ENCODE results near the gene KLK1. TPM values are rescaled to one million over a fixed set of nuclear protein-coding genes. Genes with fewer than 3 reads are reported as not detected.

KLK1 gene
- total and polyA plus RNA-seq, 2 donors (not counting 1 experiment from before 2014, with no cell fraction given), result not detected

- H3K27ac ChIP-seq (ENCODE audit: insufficient read depth, low read length), result no peak overlapping the region
- no peaks in the 10 kb centered on the region for H3K79me2 ChIP-seq (ENCODE audit: control insufficient read depth, insufficient read depth, low read length)
- no peaks in the 10 kb centered on the region for H3K4me1 ChIP-seq (ENCODE audit: control insufficient read depth, extremely low read depth, insufficient read depth, low read length)
- H3K9me3 ChIP-seq (ENCODE audit: control insufficient read depth, insufficient read depth, low read depth, low read length), result no peaks in the 10 kb centered on the region
- H4K20me1 ChIP-seq (ENCODE audit: control insufficient read depth, extremely low read depth, insufficient read depth, low read length), result no peaks in the 10 kb centered on the region
- no peak overlapping the region for H3K4me2 ChIP-seq (ENCODE audit: extremely low read depth, insufficient read depth, low read length)
- no peak for DNase-seq (ENCODE audit: low read depth in 2 of 2)
- H3K9ac ChIP-seq (ENCODE audit: insufficient read depth, low read length), result no peak overlapping the region
- H3K36me3 ChIP-seq (ENCODE audit: control insufficient read depth, insufficient read depth, low read length), result peaks cover 11% of the 10 kb centered on the region
- H3K27me3 ChIP-seq (ENCODE audit: control insufficient read depth, insufficient read depth, low read length), result no peaks in the 10 kb centered on the region
- TF ChIP-seq EZH2 (IDR thresholded peaks at IDR 0.05; ENCODE audit: low read length, missing control alignments) (no peak), CTCF (conservative IDR thresholded peaks at IDR 0.05 in 1 of 2, IDR thresholded peaks at IDR 0.05 in 1 of 2; ENCODE audit: low read depth in 1 of 2, low read length in 2 of 2) (no peak)
- H2AFZ ChIP-seq (ENCODE audit: low read length), result no peak overlapping the region
- H3K4me3 ChIP-seq (replicated peaks in 1 of 4; ENCODE audit: control extremely low read depth in 1 of 4, insufficient read depth in 1 of 4, low read depth in 3 of 4, low read length in 4 of 4), result no peak overlapping the region
Measured at GRCh38 chr19:50794074-50794875, 29.3 kb downstream of the KLK1 start.

GRCh38 chr19:50793558-50794065 is 30.0 kb downstream of the KLK1 start:
- H3K9me3 ChIP-seq (ENCODE audit: control insufficient read depth, insufficient read depth, low read depth, low read length), result no peaks in the 10 kb centered on the region
- H4K20me1 ChIP-seq (ENCODE audit: control insufficient read depth, extremely low read depth, insufficient read depth, low read length), result no peaks in the 10 kb centered on the region
- no peak overlapping the region for H3K27ac ChIP-seq (ENCODE audit: insufficient read depth, low read length)
- no peak overlapping the region for H3K4me2 ChIP-seq (ENCODE audit: extremely low read depth, insufficient read depth, low read length)
- no peak for DNase-seq (ENCODE audit: low read depth in 2 of 2)
- no peak overlapping the region for H3K4me3 ChIP-seq (replicated peaks in 1 of 4; ENCODE audit: control extremely low read depth in 1 of 4, insufficient read depth in 1 of 4, low read depth in 3 of 4, low read length in 4 of 4)
- no peak overlapping the region for H2AFZ ChIP-seq (ENCODE audit: low read length)
- no peaks in the 10 kb centered on the region for H3K79me2 ChIP-seq (ENCODE audit: control insufficient read depth, insufficient read depth, low read length)
- no peak for TF ChIP-seq CTCF (conservative IDR thresholded peaks at IDR 0.05 in 1 of 2, IDR thresholded peaks at IDR 0.05 in 1 of 2; ENCODE audit: low read depth in 1 of 2, low read length in 2 of 2)
- no peak for TF ChIP-seq EZH2 (IDR thresholded peaks at IDR 0.05; ENCODE audit: low read length, missing control alignments)
- H3K4me1 ChIP-seq (ENCODE audit: control insufficient read depth, extremely low read depth, insufficient read depth, low read length), result no peaks in the 10 kb centered on the region
- H3K9ac ChIP-seq (ENCODE audit: insufficient read depth, low read length), result no peak overlapping the region
- H3K36me3 ChIP-seq (ENCODE audit: control insufficient read depth, insufficient read depth, low read length), result peaks cover 8% of the 10 kb centered on the region
- H3K27me3 ChIP-seq (ENCODE audit: control insufficient read depth, insufficient read depth, low read length), result no peaks in the 10 kb centered on the region

- Histone ChIP-seq H3K9me3 (ENCODE audit: control insufficient read depth, insufficient read depth, low read depth, low read length) (no peaks in the 10 kb centered on the region), H3K79me2 (ENCODE audit: control insufficient read depth, insufficient read depth, low read length) (no peaks in the 10 kb centered on the region), H3K4me1 (ENCODE audit: control insufficient read depth, extremely low read depth, insufficient read depth, low read length) (no peaks in the 10 kb centered on the region), H3K36me3 (ENCODE audit: control insufficient read depth, insufficient read depth, low read length) (no peaks in the 10 kb centered on the region), H4K20me1 (ENCODE audit: control insufficient read depth, extremely low read depth, insufficient read depth, low read length) (no peaks in the 10 kb centered on the region), H3K27me3 (ENCODE audit: control insufficient read depth, insufficient read depth, low read length) (no peaks in the 10 kb centered on the region), H3K4me3 (replicated peaks in 1 of 4; ENCODE audit: control extremely low read depth in 1 of 4, insufficient read depth in 1 of 4, low read depth in 3 of 4, low read length in 4 of 4) (no peak overlapping the region), H3K27ac (ENCODE audit: insufficient read depth, low read length) (no peak overlapping the region), H2AFZ (ENCODE audit: low read length) (no peak overlapping the region), H3K9ac (ENCODE audit: insufficient read depth, low read length) (no peak overlapping the region), H3K4me2 (ENCODE audit: extremely low read depth, insufficient read depth, low read length) (no peak overlapping the region)
- DNase-seq (ENCODE audit: low read depth in 2 of 2), result no peak
- TF ChIP-seq EZH2 (IDR thresholded peaks at IDR 0.05; ENCODE audit: low read length, missing control alignments), result no peak
- TF ChIP-seq CTCF (conservative IDR thresholded peaks at IDR 0.05 in 1 of 2, IDR thresholded peaks at IDR 0.05 in 1 of 2; ENCODE audit: low read depth in 1 of 2, low read length in 2 of 2), result no peak
Measured at GRCh38 chr19:50792272-50793250, 31.0 kb downstream of the KLK1 start.
